GM18526 (cell line): ENCODE results near the gene GARIN5B.

Source experiments
- POLR2A ChIP-seq: IDR thresholded peaks from 3 replicates; pipeline ENCODE4 v1.6.1; 2011; ENCODE audit not compliant: insufficient read length; ENCODE audit errors: extremely low read depth

Gene GARIN5B

DNA sequence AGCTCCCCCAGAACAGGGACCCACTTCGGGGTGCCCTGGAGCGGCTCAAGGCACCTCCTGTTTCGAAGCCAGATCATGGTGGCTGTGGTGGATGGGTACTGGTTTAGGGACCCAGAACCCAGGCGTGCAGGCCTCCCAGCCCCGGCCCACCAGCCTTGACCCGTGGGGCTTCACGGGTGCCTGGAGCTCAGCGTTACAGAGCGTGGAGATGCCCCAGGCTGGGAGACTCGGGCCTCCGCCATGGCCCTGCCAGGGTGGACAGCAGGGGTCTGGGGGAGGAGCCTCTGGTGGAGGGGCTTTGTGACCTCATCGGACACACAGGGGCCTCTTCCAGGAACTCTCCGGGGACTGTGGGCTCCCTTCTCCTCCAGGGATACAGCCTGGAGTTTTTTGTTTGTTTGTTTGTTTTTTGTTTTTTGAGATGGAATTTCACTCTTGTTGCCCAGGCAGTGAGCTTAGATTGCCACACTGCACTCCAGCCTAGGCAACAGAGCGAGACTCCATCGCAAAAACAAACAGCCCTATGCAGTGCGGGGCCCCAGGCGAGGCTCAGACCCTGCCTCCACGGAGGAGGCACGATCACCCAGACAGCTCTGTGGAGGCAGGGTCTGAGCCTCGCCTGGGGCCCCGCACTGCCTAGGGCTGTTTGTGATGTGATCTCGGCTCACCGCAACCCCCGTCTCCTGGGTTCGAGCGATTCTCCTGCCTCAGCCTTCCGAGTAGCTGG is at the start of gene GARIN5B:
Gene GARIN5B (minus strand): TSS at position 271 of the 727 bp plus-strand sequence. CDS start 194 bp downstream, at position 77.
- TF ChIP-seq POLR2A: no peak

GRCh38 chr19:55410168-55410567 is 47.1 kb upstream of the GARIN5B start:
- no peak for TF ChIP-seq POLR2A

DNA sequence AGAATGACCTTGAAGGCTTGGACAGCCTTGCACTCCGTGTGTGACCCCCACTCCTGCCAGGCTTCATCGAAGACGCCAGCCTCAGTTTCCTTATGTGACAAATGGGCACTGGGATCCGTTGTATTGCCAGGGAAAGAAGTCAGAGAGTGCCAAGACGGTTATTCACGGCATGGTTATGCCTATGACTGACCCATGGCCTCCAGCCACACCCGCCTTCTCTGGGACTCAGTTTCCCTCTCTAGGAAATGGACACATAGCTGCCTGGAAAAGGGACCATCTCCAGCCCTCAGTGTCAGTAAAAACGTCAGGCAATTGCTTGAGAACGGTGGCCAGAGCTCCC is 45.4 kb upstream of the GARIN5B start:
- no peak for TF ChIP-seq POLR2A

GRCh38 chr19:55407800-55408532 is 44.9 kb upstream of the GARIN5B start:
- peak; percentile 41 for TF ChIP-seq POLR2A

- TF ChIP-seq POLR2A: peak; percentile 99
These were observed 44.4 kb upstream of the GARIN5B start, which contains the start of gene UBE2S for GRCh38 chr19:55407550-55407799. Gene UBE2S (minus strand): TSS chr19:55407788. CDS start chr19:55407589, 199 bp downstream.

DNA sequence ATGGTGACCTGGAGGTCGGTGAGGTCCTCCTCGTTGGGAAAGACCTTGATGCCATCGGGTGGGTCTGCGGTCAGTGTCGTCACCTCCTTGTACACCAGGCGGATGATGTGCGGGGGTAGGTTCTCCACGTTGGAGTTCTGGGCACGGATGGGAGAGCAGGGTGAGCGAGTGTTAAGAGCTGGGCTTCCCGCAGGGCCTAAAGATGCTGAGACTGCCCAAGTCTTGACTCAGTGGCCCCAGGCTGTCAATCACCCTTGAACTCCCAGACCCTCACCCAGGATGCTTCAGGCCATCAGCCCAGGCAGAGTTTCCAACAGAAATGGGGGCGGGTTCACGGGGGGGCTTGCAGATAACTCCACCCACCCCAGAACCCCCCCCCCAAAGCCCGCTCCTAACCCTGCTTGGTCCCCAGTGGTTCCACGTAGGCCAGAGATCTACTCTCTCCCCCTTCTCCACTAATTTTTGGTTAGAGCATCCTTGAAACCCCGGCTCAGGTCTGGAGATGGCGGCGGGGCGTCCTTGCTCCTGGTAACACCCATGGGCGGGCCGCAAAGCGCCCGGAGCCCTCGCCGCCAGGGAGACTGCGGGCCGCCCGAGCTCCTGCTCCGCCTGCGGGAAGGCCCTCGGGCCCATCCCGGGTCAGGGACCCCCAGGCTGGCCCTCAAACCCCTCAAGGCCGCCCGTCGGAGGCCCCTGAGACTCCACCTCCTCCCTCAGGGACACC is 43.9 kb upstream of the GARIN5B start:
- TF ChIP-seq POLR2A: no peak

DNA sequence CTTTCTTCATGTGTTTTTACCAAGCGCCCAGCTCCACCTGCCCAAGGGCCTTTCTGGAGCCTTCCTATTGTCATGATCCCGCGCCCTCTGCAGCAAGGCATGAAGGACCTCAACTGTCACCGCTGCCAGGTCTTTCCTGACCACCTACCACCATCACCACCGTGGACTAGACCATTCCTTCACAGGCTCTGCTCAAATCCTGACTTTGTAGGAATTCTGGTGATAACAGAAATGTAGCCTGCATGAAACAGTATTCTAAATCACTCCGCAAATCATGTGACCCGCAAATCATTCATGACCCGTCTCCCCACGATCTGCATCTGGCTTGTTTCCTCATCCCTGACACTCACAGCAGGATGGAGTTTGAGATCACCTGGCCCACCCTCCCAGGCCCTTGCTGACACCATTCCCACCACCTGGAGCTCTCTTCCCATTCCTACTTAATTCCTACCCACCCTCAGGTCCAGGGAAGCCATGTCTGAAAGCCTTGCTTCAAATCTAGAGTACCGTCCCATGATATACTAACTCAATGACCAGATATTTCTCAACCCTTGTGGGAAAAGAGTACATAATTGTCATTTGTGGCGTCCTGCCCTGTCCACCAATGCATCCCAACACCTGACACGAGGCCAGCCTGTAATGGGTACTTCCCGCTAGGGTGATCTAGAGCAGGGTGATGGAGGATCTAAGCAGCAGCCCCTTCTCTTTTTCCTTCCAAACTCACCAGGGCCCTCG is 43.2 kb upstream of the GARIN5B start:
- no peak for TF ChIP-seq POLR2A

- TF ChIP-seq POLR2A: no peak
These were observed 42.6 kb upstream of the GARIN5B start for GRCh38 chr19:55405638-55406037.

DNA sequence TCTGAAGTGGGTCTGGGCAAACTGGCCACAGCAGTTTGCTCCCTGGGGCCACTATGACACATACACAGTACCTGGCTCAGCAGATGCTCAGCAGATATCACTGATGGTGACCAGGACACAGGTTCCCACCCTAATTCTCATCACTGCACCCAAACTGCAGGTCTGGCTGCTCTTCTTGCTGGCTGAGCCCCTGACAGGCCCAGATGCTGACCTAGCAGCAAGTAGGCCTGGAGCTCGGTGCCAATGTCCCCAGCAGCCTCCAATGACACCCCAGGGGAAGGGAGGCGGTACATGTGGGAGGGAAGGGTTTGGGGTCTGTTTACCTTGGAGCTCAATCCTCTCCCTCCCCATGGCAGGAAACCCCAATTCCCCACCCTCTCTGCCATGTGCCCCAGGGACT is 39.4 kb upstream of the GARIN5B start:
- TF ChIP-seq POLR2A: no peak

DNA sequence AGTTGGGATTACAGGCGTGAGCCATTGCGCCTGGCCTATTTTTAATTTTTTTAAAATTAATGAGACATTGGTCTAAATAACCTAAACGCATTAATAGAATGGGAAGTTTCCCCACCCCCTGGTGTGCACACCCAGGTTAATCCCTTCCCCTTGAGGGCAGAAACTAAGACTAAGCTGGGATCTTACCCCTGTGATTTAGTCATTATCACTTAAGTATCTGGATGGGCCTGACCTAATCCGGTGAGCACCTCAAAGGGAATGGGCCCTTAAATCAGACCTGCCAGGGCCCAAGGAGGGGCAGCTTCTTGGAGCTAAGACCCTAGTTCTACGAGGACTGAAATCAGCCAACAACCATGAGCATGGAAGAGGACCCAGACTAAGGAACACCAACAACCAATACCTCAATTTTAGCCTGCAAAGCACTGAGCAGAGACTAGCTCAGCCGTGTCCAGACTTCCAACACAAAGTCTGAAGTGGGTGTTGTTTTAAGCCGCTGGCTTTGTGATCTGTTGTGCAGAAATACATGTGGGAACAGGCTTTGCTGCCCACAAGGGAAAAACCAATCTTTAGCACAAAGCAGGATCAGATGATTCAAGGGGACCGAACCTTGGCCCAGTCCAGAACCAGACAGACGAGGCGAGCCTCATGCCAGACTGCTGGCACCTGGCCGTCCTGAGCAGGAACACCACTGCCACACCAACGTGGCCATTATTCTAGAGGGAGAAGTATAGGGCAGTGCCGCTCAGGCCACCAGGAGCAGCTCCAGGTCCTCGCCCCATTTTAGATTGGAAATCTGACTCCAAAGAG is 37.4 kb upstream of the GARIN5B start:
- TF ChIP-seq POLR2A: no peak

- TF ChIP-seq POLR2A: no peak
These were observed 35.3 kb upstream of the GARIN5B start for GRCh38 chr19:55398200-55398925.

GRCh38 chr19:55392820-55393761 is 30.0 kb upstream of the GARIN5B start:
- TF ChIP-seq POLR2A: no peak
